GM18498 (cell line): ENCODE data around the gene EFCAB11.

ENCODE experiments used
- ATAC-seq: cut with Tn5 transposase; IDR thresholded peaks from one replicate; pipeline ENCODE4 v1.9.1; 2021; ENCODE audit warnings: mild to moderate bottlenecking, moderate library complexity; ENCODE audit not compliant: unreplicated experiment

The EFCAB11 gene

GRCh38 chr14:89779707-89780106 is 174.8 kb downstream of the EFCAB11 start:
- ATAC-seq: no peak

- no peak for ATAC-seq
Observed at GRCh38 chr14:89775946-89776345, 178.6 kb downstream of the EFCAB11 start.

GRCh38 chr14:89775151-89775550 is 179.4 kb downstream of the EFCAB11 start:
- no peak for ATAC-seq

- ATAC-seq: peak; percentile 86
Observed at GRCh38 chr14:89773644-89774316, 180.8 kb downstream of the EFCAB11 start.

- ATAC-seq: peak; percentile 37
Observed at GRCh38 chr14:89773151-89773550, 181.4 kb downstream of the EFCAB11 start.

- no peak for ATAC-seq
Observed at GRCh38 chr14:89771251-89771650, 183.3 kb downstream of the EFCAB11 start.

GRCh38 chr14:89767861-89768268 is 186.7 kb downstream of the EFCAB11 start:
- peak; percentile 87 for ATAC-seq

GRCh38 chr14:89767131-89767530 is 187.4 kb downstream of the EFCAB11 start:
- ATAC-seq: no peak

GRCh38 chr14:89765346-89765745 is 189.2 kb downstream of the EFCAB11 start:
- ATAC-seq: no peak

GRCh38 chr14:89760086-89760485 is 194.4 kb downstream of the EFCAB11 start:
- no peak for ATAC-seq

GRCh38 chr14:89757313-89757939 is 197.1 kb downstream of the EFCAB11 start:
- ATAC-seq: no peak

- ATAC-seq: no peak
Observed at GRCh38 chr14:89755816-89756215, 198.7 kb downstream of the EFCAB11 start.

- no peak for ATAC-seq
Observed at GRCh38 chr14:89753828-89754412, 200.6 kb downstream of the EFCAB11 start.

- ATAC-seq: no peak
Observed at GRCh38 chr14:89750908-89751392, 203.6 kb downstream of the EFCAB11 start.

GRCh38 chr14:89750281-89750755 is 204.2 kb downstream of the EFCAB11 start:
- no peak for ATAC-seq

GRCh38 chr14:89748004-89748403 is 206.5 kb downstream of the EFCAB11 start:
- ATAC-seq: no peak

GRCh38 chr14:89747126-89747525 is 207.4 kb downstream of the EFCAB11 start:
- no peak for ATAC-seq

GRCh38 chr14:89746654-89747053 is 207.9 kb downstream of the EFCAB11 start:
- ATAC-seq: no peak

GRCh38 chr14:89746135-89746534 is 208.4 kb downstream of the EFCAB11 start:
- ATAC-seq: no peak
